Upper lobe of left lung (tissue), 4 donors: ENCODE results near the gene ZDHHC13.

Experiments
- POLR2A ChIP-seq, 4 donors: fragments of 450-650 bp; IDR thresholded peaks; one replicate each; pipeline ENCODE4 v1.5.1; 2016 to 2017; ENCODE audit warnings: antibody characterized with exemption in 4 of 4, mild to moderate bottlenecking in 2 of 4
- POLR2AphosphoS5 ChIP-seq, 2 donors: sonication (generic); formaldehyde crosslinking; IDR thresholded peaks; one replicate each; pipeline ENCODE4 v1.5.1; 2017; ENCODE audit warnings: antibody characterized with exemption in 2 of 2
- TF ChIP-seq, protein P1 (sequence below), 6 experiments: fragments of 450-650 bp in 4 of 6; fragments of 200-600 bp in 2 of 6; sonication (generic) in 2 of 6; IDR thresholded peaks; one replicate each; pipeline ENCODE4 v1.5.1; 2016 to 2019; ENCODE audit warnings: antibody characterized with exemption in 6 of 6

DNA sequence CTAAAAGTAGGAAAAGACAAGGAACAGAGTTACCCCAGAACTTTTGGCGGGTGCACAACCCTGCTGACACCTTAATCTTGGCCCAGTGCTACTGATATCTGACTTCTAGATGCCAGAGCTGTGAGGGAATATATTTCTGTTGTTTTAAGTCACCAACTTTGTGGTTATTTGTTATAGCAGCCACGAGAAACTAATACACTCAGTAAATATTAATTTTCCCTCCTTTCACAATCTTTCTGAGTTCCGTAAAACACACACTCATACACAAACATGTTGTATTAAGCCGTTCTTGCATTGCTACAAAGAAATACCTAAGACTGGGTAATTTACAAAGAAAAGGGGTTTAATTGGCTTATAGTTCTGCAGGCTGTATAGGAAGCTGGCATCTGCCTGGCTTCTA lies 16.1 kb upstream of the ZDHHC13 start:
- TF ChIP-seq POLR2AphosphoS5 (IDR thresholded peaks at IDR 0.05), result no peak
- TF ChIP-seq POLR2A (IDR thresholded peaks at IDR 0.05), result no peak
- TF ChIP-seq, protein P1, sequence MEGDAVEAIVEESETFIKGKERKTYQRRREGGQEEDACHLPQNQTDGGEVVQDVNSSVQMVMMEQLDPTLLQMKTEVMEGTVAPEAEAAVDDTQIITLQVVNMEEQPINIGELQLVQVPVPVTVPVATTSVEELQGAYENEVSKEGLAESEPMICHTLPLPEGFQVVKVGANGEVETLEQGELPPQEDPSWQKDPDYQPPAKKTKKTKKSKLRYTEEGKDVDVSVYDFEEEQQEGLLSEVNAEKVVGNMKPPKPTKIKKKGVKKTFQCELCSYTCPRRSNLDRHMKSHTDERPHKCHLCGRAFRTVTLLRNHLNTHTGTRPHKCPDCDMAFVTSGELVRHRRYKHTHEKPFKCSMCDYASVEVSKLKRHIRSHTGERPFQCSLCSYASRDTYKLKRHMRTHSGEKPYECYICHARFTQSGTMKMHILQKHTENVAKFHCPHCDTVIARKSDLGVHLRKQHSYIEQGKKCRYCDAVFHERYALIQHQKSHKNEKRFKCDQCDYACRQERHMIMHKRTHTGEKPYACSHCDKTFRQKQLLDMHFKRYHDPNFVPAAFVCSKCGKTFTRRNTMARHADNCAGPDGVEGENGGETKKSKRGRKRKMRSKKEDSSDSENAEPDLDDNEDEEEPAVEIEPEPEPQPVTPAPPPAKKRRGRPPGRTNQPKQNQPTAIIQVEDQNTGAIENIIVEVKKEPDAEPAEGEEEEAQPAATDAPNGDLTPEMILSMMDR (IDR thresholded peaks at IDR 0.05), result no peak
